K562 (cell line): ENCODE data around the gene NUDT1. TPM values are rescaled to one million over a fixed set of nuclear protein-coding genes. Genes with fewer than 3 reads are reported as not detected.

Source experiments
- ATAC-seq: fragments of 200-7000 bp; cut with Tn5 transposase; 3 replicates; pipeline ENCODE4 v1.9.1; 2020; ENCODE audit warnings: moderate library complexity
- BruUV-seq: library from RNA; stranded (reverse); fragments of 400-500 nt; replicated peaks from 2 replicates; lab custom pipeline; 2021; lab: Mats Ljungman, UMichigan
- CTCF ChIA-PET: fragments of 300-600 bp; formaldehyde crosslinking; extraction: SDS; loops from one replicate; lab custom pipeline; 2021; ENCODE audit warnings: low intra/inter-chr PET ratio; lab: Yijun Ruan, JAX
- POLR2A ChIA-PET: fragments of 300-600, 350-650 bp; sonication (Branson Sonifier 250); formaldehyde crosslinking; extraction: SDS; loops from one replicate; lab custom pipeline; 2021; ENCODE audit warnings: antibody characterized with exemption, inconsistent platforms; lab: Yijun Ruan, JAX
- DNase-seq, 4 experiments: peaks; one replicate each; pipeline versions ENCODE4 v3.0.0 to v3.0.0-alpha.2; 2011 to 2018; ENCODE audit warnings: low spot score in 3 of 4, mixed read lengths in 3 of 4; ENCODE audit errors: extremely low read depth in 1 of 4
- FAIRE-seq: peaks from 2 replicates; lab custom pipeline; 2011; peaks lifted over from hg19 to GRCh38; lab: Jason Lieb, UNC
- H2AFZ ChIP-seq: 2 replicates; pipeline ENCODE4 v1.6.0; 2011; ENCODE audit warnings: low read depth, low read length, control low read depth, inconsistent platforms
- H3K27ac ChIP-seq: fragments of 200-600 bp; 3 replicates; pipeline ENCODE4 v1.8.0; 2011; ENCODE audit warnings: low read depth, mild to moderate bottlenecking, control low read depth, inconsistent platforms, low read length, moderate library complexity, mixed read lengths; ENCODE audit errors: extremely low read depth
- H3K27me3 ChIP-seq, 2 experiments: fragments of 300-600 bp in 1 of 2; 2 replicates in 1 of 2; 3 replicates in 1 of 2; pipeline versions ENCODE4 v1.6.0 to v1.8.0; 2011; ENCODE audit warnings: inconsistent platforms in 2 of 2, low read length in 2 of 2, mild to moderate bottlenecking in 1 of 2, mixed read lengths in 1 of 2, moderate library complexity in 1 of 2; ENCODE audit not compliant: control insufficient read depth in 2 of 2, insufficient read depth in 2 of 2
- H3K36me3 ChIP-seq: fragments of 300-600 bp; 3 replicates; pipeline ENCODE4 v1.8.0; 2011; ENCODE audit warnings: mild to moderate bottlenecking, low read length, inconsistent platforms; ENCODE audit not compliant: control insufficient read depth, insufficient read depth
- H3K4me1 ChIP-seq, 2 experiments: fragments of 200-600 bp in 1 of 2; replicated peaks in 1 of 2; 2 replicates in 1 of 2; 3 replicates in 1 of 2; pipeline versions ENCODE4 v1.5.1 to v1.8.0; 2011; ENCODE audit warnings: inconsistent platforms in 2 of 2, low read length in 2 of 2, mild to moderate bottlenecking in 1 of 2, mixed read lengths in 1 of 2, moderate library complexity in 1 of 2; ENCODE audit not compliant: control insufficient read depth in 2 of 2, insufficient read depth in 2 of 2
- H3K4me2 ChIP-seq: 2 replicates; pipeline ENCODE4 v1.6.1; 2011; ENCODE audit warnings: low read length, control low read depth, inconsistent platforms, mixed read lengths; ENCODE audit not compliant: insufficient read depth
- H3K4me3 ChIP-seq: fragments of 200-600 bp; sonication (generic), shearing (Covaris generic); 2 replicates; pipeline ENCODE4 v1.5.1; 2016; ENCODE audit warnings: control low read depth, inconsistent platforms
- H3K79me2 ChIP-seq: fragments of 200-600 bp; 3 replicates; pipeline ENCODE4 v1.8.0; 2011; ENCODE audit warnings: low read length, inconsistent platforms; ENCODE audit not compliant: control insufficient read depth, insufficient read depth
- H3K9ac ChIP-seq, 2 experiments: 2 replicates each; pipeline versions ENCODE4 v1.6.0 to v1.6.1; 2011; ENCODE audit warnings: low read depth in 2 of 2, low read length in 2 of 2, control low read depth in 1 of 2, inconsistent platforms in 1 of 2, mild to moderate bottlenecking in 1 of 2, mixed read lengths in 1 of 2; ENCODE audit not compliant: insufficient read depth in 1 of 2
- H3K9me1 ChIP-seq: one replicate; pipeline ENCODE4 v1.6.0; 2011; ENCODE audit warnings: inconsistent platforms, mild to moderate bottlenecking, low read length, moderate library complexity; ENCODE audit not compliant: control insufficient read depth, insufficient read depth
- H3K9me3 ChIP-seq: replicated peaks from 2 replicates; pipeline ENCODE4 v1.5.1; 2011; ENCODE audit warnings: low read depth, low read length, inconsistent platforms; ENCODE audit not compliant: control insufficient read depth, insufficient read depth
- H4K20me1 ChIP-seq: replicated peaks from 2 replicates; pipeline ENCODE4 v1.6.1; 2011; ENCODE audit warnings: low read length, inconsistent platforms, mixed read lengths; ENCODE audit not compliant: control insufficient read depth, insufficient read depth
- AFF1 ChIP-seq, 2 experiments: fragments of 450-650 bp; IDR thresholded peaks; 2 replicates each; pipeline ENCODE4 v1.6.1; 2018; ENCODE audit warnings: mild to moderate bottlenecking in 2 of 2, low read depth in 1 of 2; ENCODE audit not compliant: partially characterized antibody in 2 of 2
- E4F1 ChIP-seq: fragments of 250-450 bp; sonication (Bioruptor Pico); IDR thresholded peaks from 2 replicates; pipeline ENCODE4 v1.5.0; 2021; ENCODE audit warnings: mild to moderate bottlenecking, borderline replicate concordance
- NFRKB ChIP-seq: fragments of 450-650 bp; IDR thresholded peaks from 2 replicates; pipeline ENCODE4 v1.6.1; 2016; ENCODE audit warnings: low read depth
- RBM25 ChIP-seq: fragments of 200-400 bp; formaldehyde crosslinking; IDR thresholded peaks from 2 replicates; pipeline ENCODE4 v1.6.1; 2018; ENCODE audit warnings: low read length, low read depth, moderate library complexity; ENCODE audit not compliant: severe bottlenecking
- TARDBP ChIP-seq: fragments of 450-650 bp; IDR thresholded peaks from 2 replicates; pipeline ENCODE4 v1.6.1; 2016
- ZNF766 ChIP-seq: fragments of 200-800 bp; sonication (Bioruptor generic); conservative IDR thresholded peaks from 2 replicates; pipeline ENCODE4 v1.6.1; 2016; ENCODE audit warnings: missing genetic modification characterization, missing compliant biosample characterization
- ZNF780A ChIP-seq: fragments of 250-450 bp; sonication (Bioruptor Pico); IDR thresholded peaks from 2 replicates; pipeline ENCODE4 v1.5.0; 2021; ENCODE audit warnings: mild to moderate bottlenecking
- WGBS: fragments of 100-300 bp; shearing (Covaris generic); methylation state at CpG from one replicate; pipeline ENCODE4 v1.1.6; 2016; ENCODE audit warnings: low coverage, mixed read lengths; ENCODE audit not compliant: insufficient coverage; ENCODE audit errors: missing lambda C conversion rate; 5-methylcytosine and 5-hydroxymethylcytosine counted together
- in situ Hi-C: fragments of 300-500 bp; cut with MboI; formaldehyde crosslinking; loops from 4 replicates; pipeline ENCODE4 v1.15.0; 2018; ENCODE audit warnings: inconsistent platforms, mixed read lengths
- intact Hi-C: fragments of 100-400 bp; cut with micrococcal nuclease; formaldehyde crosslinking; loops from 2 replicates; pipeline ENCODE4 v1.14.2; 2022
- polyA plus RNA-seq, 8 experiments: library from polyadenylated mRNA; depleted of rRNA in 4 of 8; stranded (reverse) in 5 of 8; unstranded in 3 of 8; fragments of >200 nt; fragmentation: Nextera tagmentation in 2 of 8; fragmentation: Illumina TruSeq in 1 of 8; extraction: Ambion mirVana in 2 of 8; extraction: Trizol in 1 of 8; gene quantifications; 2 replicates each; pipeline versions ENCODE4 v1.2.1 to v1.2.3, GENCODE V29; 2011 to 2014; ENCODE audit warnings: inconsistent platforms in 1 of 8, missing spikeins in 1 of 8
- total RNA-seq, 7 experiments: library from RNA; depleted of rRNA in 6 of 7; stranded (reverse); fragments of >200 nt in 6 of 7; fragmentation: Illumina TruSeq in 2 of 7; extraction: Trizol in 2 of 7; gene quantifications; 2 replicates each; pipeline versions ENCODE4 v1.2.1 to v1.2.3, GENCODE V29; 2011 to 2021; ENCODE audit warnings: low replicate concordance in 1 of 7
- TF ChIP-seq, protein P1 (sequence below): fragments of 200-800 bp; sonication (Bioruptor generic); IDR thresholded peaks from 2 replicates; pipeline ENCODE4 v1.6.1; 2017; ENCODE audit warnings: missing genetic modification characterization, missing compliant biosample characterization
- TF ChIP-seq, protein P2 (sequence below): sonication (generic); formaldehyde crosslinking; IDR thresholded peaks from 2 replicates; pipeline ENCODE4 v1.8.1; 2023; ENCODE audit warnings: missing genetic modification reagents, mild to moderate bottlenecking, borderline replicate concordance

NUDT1 gene
- total and polyA plus RNA-seq, 9 of the 15 experiments (the other 6 are each of a cell fraction or from before 2014, with no cell fraction given) = 5.3 to 73.3 (median 29.6) TPM

DNA sequence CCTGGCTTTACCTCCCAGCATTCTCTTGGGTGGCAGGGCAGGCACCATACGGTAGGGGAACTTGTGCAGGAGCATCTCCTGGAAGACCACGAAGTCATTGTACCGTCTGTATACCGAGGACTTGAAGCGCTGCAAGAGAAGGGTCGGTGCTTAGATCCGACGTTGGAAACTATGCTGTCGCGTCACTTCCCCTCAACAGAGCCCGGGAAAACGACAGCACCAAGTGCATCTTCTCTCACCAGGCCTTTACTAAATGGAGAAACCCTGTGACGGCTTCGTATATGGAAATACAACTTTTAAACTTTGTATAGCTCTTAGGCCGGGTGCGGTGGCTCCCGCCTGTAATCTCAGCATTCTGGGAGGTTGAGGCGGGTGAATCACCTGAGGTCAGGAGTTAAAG lies 33.1 kb downstream of the NUDT1 start:
- POLR2A ChIA-PET = interaction anchor here (1.0 to 1.2 kb wide), 2 partner anchors 25 to 26 kb away, joined by 4 to 6 read pairs; no protein-coding TSS in a partner anchor
- Histone ChIP-seq H3K4me1 (peaks cover 0 to 13% of the 10 kb centered on the region in 2 experiments; a peak in 2 of 5 replicates), H2AFZ (no peak overlapping the region), H3K9me3 (no peaks in the 10 kb centered on the region), H3K36me3 (peaks cover 46% of the 10 kb centered on the region; the same call in 2 of the 3 replicates), H3K27ac (no peak overlapping the region), H4K20me1 (peaks cover 15% of the 10 kb centered on the region), H3K9me1 (no peaks in the 10 kb centered on the region), H3K9ac (no peak overlapping the region), H3K4me3 (no peak overlapping the region), H3K4me2 (no peak overlapping the region), H3K79me2 (peaks cover 5% of the 10 kb centered on the region; the same call in 2 of the 3 replicates), H3K27me3 (no peaks in the 10 kb centered on the region)
- DNase-seq (no peak), ATAC-seq (no peak), FAIRE-seq (no peak)
- CTCF ChIA-PET = no interaction called here
- in situ Hi-C loops (no loop called here), intact Hi-C loops (no loop called here)
- BruUV-seq = no TSS peak
- WGBS = 86% methylated on average over 18 of the region's 18 CpGs
- TF ChIP-seq AFF1 (IDR thresholded peaks at IDR 0.05; ENCODE audit: low read depth in 1 of 2, partially characterized antibody in 2 of 2) = no peak
- no peak for TF ChIP-seq NFRKB
- TF ChIP-seq E4F1 (CRISPR knock-in tag) = no peak
- TF ChIP-seq, protein P1, sequence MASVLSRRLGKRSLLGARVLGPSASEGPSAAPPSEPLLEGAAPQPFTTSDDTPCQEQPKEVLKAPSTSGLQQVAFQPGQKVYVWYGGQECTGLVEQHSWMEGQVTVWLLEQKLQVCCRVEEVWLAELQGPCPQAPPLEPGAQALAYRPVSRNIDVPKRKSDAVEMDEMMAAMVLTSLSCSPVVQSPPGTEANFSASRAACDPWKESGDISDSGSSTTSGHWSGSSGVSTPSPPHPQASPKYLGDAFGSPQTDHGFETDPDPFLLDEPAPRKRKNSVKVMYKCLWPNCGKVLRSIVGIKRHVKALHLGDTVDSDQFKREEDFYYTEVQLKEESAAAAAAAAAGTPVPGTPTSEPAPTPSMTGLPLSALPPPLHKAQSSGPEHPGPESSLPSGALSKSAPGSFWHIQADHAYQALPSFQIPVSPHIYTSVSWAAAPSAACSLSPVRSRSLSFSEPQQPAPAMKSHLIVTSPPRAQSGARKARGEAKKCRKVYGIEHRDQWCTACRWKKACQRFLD (CRISPR knock-in tag) = no peak
- TF ChIP-seq, protein P2, sequence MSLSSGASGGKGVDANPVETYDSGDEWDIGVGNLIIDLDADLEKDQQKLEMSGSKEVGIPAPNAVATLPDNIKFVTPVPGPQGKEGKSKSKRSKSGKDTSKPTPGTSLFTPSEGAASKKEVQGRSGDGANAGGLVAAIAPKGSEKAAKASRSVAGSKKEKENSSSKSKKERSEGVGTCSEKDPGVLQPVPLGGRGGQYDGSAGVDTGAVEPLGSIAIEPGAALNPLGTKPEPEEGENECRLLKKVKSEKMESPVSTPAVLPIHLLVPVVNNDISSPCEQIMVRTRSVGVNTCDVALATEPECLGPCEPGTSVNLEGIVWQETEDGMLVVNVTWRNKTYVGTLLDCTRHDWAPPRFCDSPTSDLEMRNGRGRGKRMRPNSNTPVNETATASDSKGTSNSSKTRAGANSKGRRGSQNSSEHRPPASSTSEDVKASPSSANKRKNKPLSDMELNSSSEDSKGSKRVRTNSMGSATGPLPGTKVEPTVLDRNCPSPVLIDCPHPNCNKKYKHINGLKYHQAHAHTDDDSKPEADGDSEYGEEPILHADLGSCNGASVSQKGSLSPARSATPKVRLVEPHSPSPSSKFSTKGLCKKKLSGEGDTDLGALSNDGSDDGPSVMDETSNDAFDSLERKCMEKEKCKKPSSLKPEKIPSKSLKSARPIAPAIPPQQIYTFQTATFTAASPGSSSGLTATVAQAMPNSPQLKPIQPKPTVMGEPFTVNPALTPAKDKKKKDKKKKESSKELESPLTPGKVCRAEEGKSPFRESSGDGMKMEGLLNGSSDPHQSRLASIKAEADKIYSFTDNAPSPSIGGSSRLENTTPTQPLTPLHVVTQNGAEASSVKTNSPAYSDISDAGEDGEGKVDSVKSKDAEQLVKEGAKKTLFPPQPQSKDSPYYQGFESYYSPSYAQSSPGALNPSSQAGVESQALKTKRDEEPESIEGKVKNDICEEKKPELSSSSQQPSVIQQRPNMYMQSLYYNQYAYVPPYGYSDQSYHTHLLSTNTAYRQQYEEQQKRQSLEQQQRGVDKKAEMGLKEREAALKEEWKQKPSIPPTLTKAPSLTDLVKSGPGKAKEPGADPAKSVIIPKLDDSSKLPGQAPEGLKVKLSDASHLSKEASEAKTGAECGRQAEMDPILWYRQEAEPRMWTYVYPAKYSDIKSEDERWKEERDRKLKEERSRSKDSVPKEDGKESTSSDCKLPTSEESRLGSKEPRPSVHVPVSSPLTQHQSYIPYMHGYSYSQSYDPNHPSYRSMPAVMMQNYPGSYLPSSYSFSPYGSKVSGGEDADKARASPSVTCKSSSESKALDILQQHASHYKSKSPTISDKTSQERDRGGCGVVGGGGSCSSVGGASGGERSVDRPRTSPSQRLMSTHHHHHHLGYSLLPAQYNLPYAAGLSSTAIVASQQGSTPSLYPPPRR (CRISPR knock-in tag) = no peak
- no peak for TF ChIP-seq ZNF766 (CRISPR knock-in tag)
- TF ChIP-seq TARDBP = no peak
- no peak for TF ChIP-seq ZNF780A (CRISPR knock-in tag)
- TF ChIP-seq RBM25 = no peak
